H1 (cell line): ENCODE measurements around the gene DYNC2H1. TPM values are rescaled to one million over a fixed set of nuclear protein-coding genes. Genes with fewer than 3 reads are reported as not detected.

Experiments used
- CTCF ChIA-PET: fragments of 300-600 bp; sonication (Branson Sonifier 250); formaldehyde crosslinking; loops from one replicate; lab custom pipeline; 2021; ENCODE audit not compliant: partially characterized antibody; lab: Charles Lee
- POLR2A ChIA-PET: fragments of 300-600 bp; sonication (Branson Sonifier 250); formaldehyde crosslinking; loops from one replicate; lab custom pipeline; 2021; ENCODE audit warnings: inconsistent platforms; ENCODE audit not compliant: partially characterized antibody; lab: Charles Lee
- DNase-seq, 2 experiments: peaks; one replicate each; pipeline versions ENCODE4 v3.0.0 to v3.0.0-alpha.2; 2010 to 2022; ENCODE audit warnings: low spot score in 2 of 2, low read depth in 1 of 2, mixed read lengths in 1 of 2
- FAIRE-seq: peaks from 2 replicates; lab custom pipeline; 2011; peaks lifted over from hg19 to GRCh38; lab: Jason Lieb, UNC
- H2AFZ ChIP-seq: 2 replicates; pipeline ENCODE4 v1.8.1; 2012; ENCODE audit warnings: low read length, inconsistent platforms
- H2AK5ac ChIP-seq: 2 replicates; pipeline ENCODE4 v1.6.1; 2013; ENCODE audit warnings: low read depth, low read length
- H2BK120ac ChIP-seq: replicated peaks from 2 replicates; pipeline ENCODE3; 2013; ENCODE audit warnings: low read depth, low read length, inconsistent platforms
- H2BK12ac ChIP-seq: 2 replicates; pipeline ENCODE4 v1.6.1; 2013; ENCODE audit warnings: low read depth, low read length
- H2BK15ac ChIP-seq: 2 replicates; pipeline ENCODE4 v1.6.1; 2013; ENCODE audit warnings: low read length
- H2BK20ac ChIP-seq: 2 replicates; pipeline ENCODE4 v1.6.1; 2013; ENCODE audit warnings: low read length
- H2BK5ac ChIP-seq: 2 replicates; pipeline ENCODE4 v1.6.1; 2013; ENCODE audit warnings: low read depth, low read length
- H3K14ac ChIP-seq: 2 replicates; pipeline ENCODE4 v1.6.1; 2013; ENCODE audit warnings: inconsistent platforms; ENCODE audit not compliant: insufficient read length
- H3K18ac ChIP-seq: 2 replicates; pipeline ENCODE4 v1.6.1; 2013; ENCODE audit warnings: low read length; ENCODE audit errors: extremely low read depth
- H3K23ac ChIP-seq: 2 replicates; pipeline ENCODE4 v1.6.1; 2013; ENCODE audit warnings: inconsistent platforms; ENCODE audit not compliant: insufficient read length
- H3K23me2 ChIP-seq: 2 replicates; pipeline ENCODE4 v1.6.1; 2013; ENCODE audit warnings: low read depth, low read length
- H3K27ac ChIP-seq: 2 replicates; pipeline ENCODE4 v1.6.1; 2011; ENCODE audit warnings: low read depth, low read length, inconsistent platforms
- H3K27me3 ChIP-seq, 4 experiments: replicated peaks in 1 of 4; 1 replicate in 1 of 4; 2 replicates in 3 of 4; pipeline versions ENCODE4 v1.6.1 to v1.8.1; 2011 to 2013; ENCODE audit warnings: low read length in 3 of 4, mild to moderate bottlenecking in 3 of 4, inconsistent platforms in 2 of 4, mixed read lengths in 2 of 4, moderate library complexity in 1 of 4; ENCODE audit not compliant: control insufficient read depth in 3 of 4, insufficient read depth in 3 of 4; ENCODE audit errors: extremely low read depth in 1 of 4
- H3K36me3 ChIP-seq, 4 experiments: 2 replicates each; pipeline versions ENCODE4 v1.6.1 to v1.8.1; 2011 to 2013; ENCODE audit warnings: mild to moderate bottlenecking in 4 of 4, low read length in 3 of 4, moderate library complexity in 2 of 4, control low read depth in 1 of 4, inconsistent platforms in 1 of 4; ENCODE audit not compliant: insufficient read depth in 4 of 4, control insufficient read depth in 2 of 4
- H3K4ac ChIP-seq: replicated peaks from 2 replicates; pipeline ENCODE3; 2013; ENCODE audit warnings: low read length, low read depth, mixed read lengths, inconsistent platforms; ENCODE audit not compliant: insufficient read length
- H3K4me1 ChIP-seq, 4 experiments: replicated peaks in 1 of 4; 1 replicate in 1 of 4; 2 replicates in 3 of 4; pipeline versions ENCODE4 v1.6.1 to v1.8.1; 2011 to 2013; ENCODE audit warnings: low read length in 3 of 4, inconsistent platforms in 2 of 4, mixed read lengths in 1 of 4; ENCODE audit not compliant: insufficient read depth in 4 of 4, control insufficient read depth in 3 of 4
- H3K4me2 ChIP-seq, 2 experiments: 2 replicates each; pipeline versions ENCODE4 v1.6.1 to v1.8.1; 2011 to 2013; ENCODE audit warnings: low read depth in 2 of 2, low read length in 2 of 2, control low read depth in 1 of 2, inconsistent platforms in 1 of 2, mild to moderate bottlenecking in 1 of 2; ENCODE audit not compliant: insufficient read depth in 1 of 2
- H3K4me3 ChIP-seq, 4 experiments: fragments of 200-600, 300-600 bp in 1 of 4; sonication (generic), shearing (Covaris generic), sonication (Bioruptor Twin) in 1 of 4; 2 replicates each; pipeline versions ENCODE4 v1.5.1 to v1.8.1; 2011 to 2016; ENCODE audit warnings: low read length in 4 of 4, low read depth in 3 of 4, control low read depth in 2 of 4, inconsistent platforms in 2 of 4, mild to moderate bottlenecking in 2 of 4, mixed read lengths in 1 of 4, moderate library complexity in 1 of 4; ENCODE audit not compliant: insufficient read depth in 2 of 4; ENCODE audit errors: extremely low read depth in 1 of 4
- H3K56ac ChIP-seq: replicated peaks from 2 replicates; pipeline ENCODE3; 2013; ENCODE audit warnings: low read depth, mild to moderate bottlenecking, mixed read lengths, low read length, inconsistent platforms; ENCODE audit not compliant: insufficient read length
- H3K79me1 ChIP-seq: 2 replicates; pipeline ENCODE4 v1.6.1; 2013; ENCODE audit warnings: low read depth, low read length, control low read depth
- H3K79me2 ChIP-seq, 2 experiments: 2 replicates each; pipeline versions ENCODE4 v1.6.1 to v1.8.1; 2012 to 2013; ENCODE audit warnings: low read length in 2 of 2, mild to moderate bottlenecking in 2 of 2, inconsistent platforms in 1 of 2; ENCODE audit not compliant: insufficient read depth in 2 of 2, control insufficient read depth in 1 of 2
- H3K9ac ChIP-seq, 4 experiments: replicated peaks in 1 of 4; 1 replicate in 1 of 4; 2 replicates in 3 of 4; pipeline versions ENCODE4 v1.6.1 to v1.8.1; 2011 to 2013; ENCODE audit warnings: low read depth in 3 of 4, low read length in 3 of 4, control low read depth in 2 of 4, mild to moderate bottlenecking in 2 of 4, moderate library complexity in 2 of 4, inconsistent platforms in 1 of 4; ENCODE audit errors: extremely low read depth in 1 of 4
- H3K9me3 ChIP-seq, 2 experiments: 2 replicates each; pipeline versions ENCODE4 v1.6.1 to v1.8.1; 2012 to 2013; ENCODE audit warnings: mild to moderate bottlenecking in 2 of 2, moderate library complexity in 2 of 2, control low read depth in 1 of 2, inconsistent platforms in 1 of 2, low read depth in 1 of 2, low read length in 1 of 2, mixed read lengths in 1 of 2; ENCODE audit not compliant: insufficient read depth in 2 of 2
- H4K20me1 ChIP-seq, 2 experiments: replicated peaks in 1 of 2; 2 replicates each; pipeline versions ENCODE3 to v1.8.1; 2011 to 2013; ENCODE audit warnings: inconsistent platforms in 2 of 2, low read length in 2 of 2, mild to moderate bottlenecking in 1 of 2; ENCODE audit not compliant: insufficient read depth in 2 of 2, control insufficient read depth in 1 of 2
- H4K5ac ChIP-seq: 2 replicates; pipeline ENCODE4 v1.6.1; 2013; ENCODE audit warnings: low read length, low read depth, mixed read lengths, inconsistent platforms; ENCODE audit not compliant: insufficient read length
- H4K8ac ChIP-seq: 2 replicates; pipeline ENCODE4 v1.8.0; 2013; ENCODE audit warnings: mild to moderate bottlenecking, moderate library complexity, low read length, inconsistent platforms; ENCODE audit not compliant: insufficient read depth; ENCODE audit errors: extremely low read depth
- H4K91ac ChIP-seq: replicated peaks from 2 replicates; pipeline ENCODE3; 2013; ENCODE audit warnings: low read length, mixed read lengths, inconsistent platforms; ENCODE audit not compliant: insufficient read length
- ASH2L ChIP-seq: fragments of 200-600, 300-600 bp; sonication (generic); IDR thresholded peaks from one replicate; pipeline ENCODE4 v1.7.1; 2017; ENCODE audit warnings: low read length
- CREB1 ChIP-seq: IDR thresholded peaks from 2 replicates; pipeline ENCODE4 v1.6.1; 2012; ENCODE audit warnings: inconsistent platforms
- KDM1A ChIP-seq: fragments of 200-600, 300-600 bp; sonication (generic); IDR thresholded peaks from 2 replicates; pipeline ENCODE4 v1.7.1; 2016; ENCODE audit warnings: mild to moderate bottlenecking, low read length, borderline replicate concordance
- SIRT6 ChIP-seq: IDR thresholded peaks from one replicate; pipeline ENCODE4 v1.7.1; 2012; ENCODE audit warnings: low read length, inconsistent platforms
- TAF1 ChIP-seq: IDR thresholded peaks from 2 replicates; pipeline ENCODE4 v1.6.1; 2011; ENCODE audit warnings: mild to moderate bottlenecking, low read depth, low read length
- WGBS, 2 experiments: shearing (Covaris generic) in 1 of 2; methylation state at CpG; one replicate each; pipeline versions ENCODE4 v1.1.6 to v1.1.7; 2013 to 2015; ENCODE audit warnings: low lambda C conversion rate in 2 of 2, mixed read lengths in 2 of 2, inconsistent platforms in 1 of 2, low coverage in 1 of 2, missing lambda C conversion rate in 1 of 2; ENCODE audit not compliant: insufficient replicate concordance in 2 of 2, insufficient coverage in 1 of 2, insufficient read length in 1 of 2; ENCODE audit errors: extremely low coverage in 1 of 2, missing lambda C conversion rate in 1 of 2; 5-methylcytosine and 5-hydroxymethylcytosine counted together
- polyA plus RNA-seq, 7 experiments: library from polyadenylated mRNA; depleted of rRNA in 3 of 7; stranded (reverse) in 5 of 7; unstranded in 2 of 7; fragments of >200 nt in 5 of 7; fragments of 200-250 nt in 2 of 7; gene quantifications; 1 replicate in 5 of 7; 2 replicates in 1 of 7; 4 replicates in 1 of 7; pipeline versions ENCODE4 v1.2.1 to v1.2.3, GENCODE V29; 2011 to 2013; ENCODE audit warnings: missing spikeins in 2 of 7, mixed read lengths in 2 of 7
- total RNA-seq: library from RNA; stranded (reverse); fragmentation: NEBNext Ultra II Directional; extraction: Animal tissue kit (Norgen Biotek cat#: 25700); gene quantifications from 2 replicates; pipeline ENCODE4 v1.2.1, GENCODE V29; 2021
- TF ChIP-seq, protein P1 (sequence below): IDR thresholded peaks from 2 replicates; pipeline ENCODE4 v1.6.1; 2011; ENCODE audit warnings: low read depth, mild to moderate bottlenecking, low read length; ENCODE audit not compliant: insufficient read depth
- TF ChIP-seq, protein P2 (sequence below): IDR thresholded peaks from 2 replicates; pipeline ENCODE4 v1.6.1; 2012; ENCODE audit warnings: inconsistent platforms
- TF ChIP-seq, protein P3 (sequence below): IDR thresholded peaks from 2 replicates; pipeline ENCODE4 v1.6.1; 2011; ENCODE audit warnings: low read length, improper control_type of control experiment

The DYNC2H1 gene
- total and polyA plus RNA-seq, 2 of the 8 experiments (the other 6 are each of a cell fraction or from before 2014, with no cell fraction given) = 6.2 to 12.0 TPM

DNA sequence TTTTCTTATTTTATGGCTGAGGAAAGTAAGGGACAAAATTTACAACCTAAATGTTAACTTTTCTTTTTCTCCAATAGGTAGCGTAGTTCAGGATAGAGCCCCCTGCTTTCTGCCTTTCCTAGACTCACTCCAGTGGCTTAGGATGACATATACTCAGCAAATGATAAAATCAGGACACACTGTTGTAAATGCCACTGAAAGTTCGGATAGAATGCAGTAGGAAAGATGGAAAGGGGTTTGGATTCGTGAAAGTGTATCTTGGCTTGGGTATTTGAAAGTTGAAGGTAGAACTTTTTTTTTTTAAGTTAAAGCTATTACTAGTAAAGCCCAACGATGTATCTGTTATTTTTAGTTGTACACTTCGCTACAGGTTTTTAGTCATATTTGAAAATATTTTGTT, 2.2 kb downstream of the DYNC2H1 start:
- Histone ChIP-seq H3K79me1 (no peaks in the 10 kb centered on the region), H3K27me3 (no peaks in the 10 kb centered on the region), H3K27ac (no peak overlapping the region), H3K9me3 (no peaks in the 10 kb centered on the region), H2BK12ac (no peak overlapping the region), H3K79me2 (no peaks in the 10 kb centered on the region; a peak in 1 of 4 replicates), H4K8ac (no peak overlapping the region), H3K9ac (no peak overlapping the region), H3K4ac (no peak overlapping the region), H2BK120ac (no peak overlapping the region), H3K4me1 (no peaks in the 10 kb centered on the region), H2BK5ac (no peak overlapping the region), H3K23ac (no peak overlapping the region), H3K18ac (no peak overlapping the region), H4K5ac (no peak overlapping the region), H2AFZ (no peak overlapping the region), H3K56ac (no peak overlapping the region), H4K91ac (no peak overlapping the region), H3K4me2 (no peak overlapping the region), H2BK15ac (no peak overlapping the region), H2AK5ac (no peak overlapping the region), H4K20me1 (no peaks in the 10 kb centered on the region), H2BK20ac (no peak overlapping the region), H3K36me3 (peaks cover 0 to 5% (median 2%) of the 10 kb centered on the region in 4 experiments; a peak in 3 of 8 replicates), H3K23me2 (peaks cover 7% of the 10 kb centered on the region), H3K14ac (no peak overlapping the region), H3K4me3 (no peak overlapping the region)
- DNase-seq = no peak
- TF ChIP-seq, protein P1, sequence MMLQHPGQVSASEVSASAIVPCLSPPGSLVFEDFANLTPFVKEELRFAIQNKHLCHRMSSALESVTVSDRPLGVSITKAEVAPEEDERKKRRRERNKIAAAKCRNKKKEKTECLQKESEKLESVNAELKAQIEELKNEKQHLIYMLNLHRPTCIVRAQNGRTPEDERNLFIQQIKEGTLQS = no peak
- TF ChIP-seq, protein P2, sequence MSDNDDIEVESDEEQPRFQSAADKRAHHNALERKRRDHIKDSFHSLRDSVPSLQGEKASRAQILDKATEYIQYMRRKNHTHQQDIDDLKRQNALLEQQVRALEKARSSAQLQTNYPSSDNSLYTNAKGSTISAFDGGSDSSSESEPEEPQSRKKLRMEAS = no peak
- no peak for TF ChIP-seq KDM1A
- TF ChIP-seq CREB1 = no peak
- no peak for TF ChIP-seq TAF1
- TF ChIP-seq SIRT6 = no peak
- TF ChIP-seq ASH2L = no peak
- TF ChIP-seq, protein P3, sequence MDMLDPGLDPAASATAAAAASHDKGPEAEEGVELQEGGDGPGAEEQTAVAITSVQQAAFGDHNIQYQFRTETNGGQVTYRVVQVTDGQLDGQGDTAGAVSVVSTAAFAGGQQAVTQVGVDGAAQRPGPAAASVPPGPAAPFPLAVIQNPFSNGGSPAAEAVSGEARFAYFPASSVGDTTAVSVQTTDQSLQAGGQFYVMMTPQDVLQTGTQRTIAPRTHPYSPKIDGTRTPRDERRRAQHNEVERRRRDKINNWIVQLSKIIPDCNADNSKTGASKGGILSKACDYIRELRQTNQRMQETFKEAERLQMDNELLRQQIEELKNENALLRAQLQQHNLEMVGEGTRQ = no peak
- ChIA-PET CTCF (interaction anchor here (0.7 to 1.2 kb wide), 2 partner anchors 10 to 842 kb away, joined by 3 read pairs; no protein-coding TSS in a partner anchor), POLR2A (interaction anchor here (1.8 kb wide), 1 partner anchor 21 kb away, joined by 5 read pairs; no protein-coding TSS in a partner anchor)
- 87 to 100% methylated on average over 1 to 5 of the region's 5 CpGs for WGBS, 2 experiments
- FAIRE-seq = no peak
